ENCODE data around the gene YIF1A.

GRCh38 chr11:66275984-66276612, 12.8 kb downstream of the YIF1A start:
- TF ChIP-seq CTCF (IDR thresholded peaks at IDR 0.05) = no peak
- no peak for TF ChIP-seq POLR2AphosphoS5 (IDR thresholded peaks at IDR 0.05)
- TF ChIP-seq POLR2A (IDR thresholded peaks at IDR 0.05) = no peak

All from transverse colon (tissue), 4 donors.